GM19372 (cell line): ENCODE data around the gene GAMT.

Source experiments
- ATAC-seq: cut with Tn5 transposase; IDR thresholded peaks from one replicate; pipeline ENCODE4 v1.9.1; 2021; ENCODE audit warnings: mild to moderate bottlenecking, low read depth, moderate library complexity; ENCODE audit not compliant: unreplicated experiment

The GAMT gene

GRCh38 chr19:1353144-1353543 lies 48.2 kb downstream of the GAMT start:
- ATAC-seq: no peak

DNA sequence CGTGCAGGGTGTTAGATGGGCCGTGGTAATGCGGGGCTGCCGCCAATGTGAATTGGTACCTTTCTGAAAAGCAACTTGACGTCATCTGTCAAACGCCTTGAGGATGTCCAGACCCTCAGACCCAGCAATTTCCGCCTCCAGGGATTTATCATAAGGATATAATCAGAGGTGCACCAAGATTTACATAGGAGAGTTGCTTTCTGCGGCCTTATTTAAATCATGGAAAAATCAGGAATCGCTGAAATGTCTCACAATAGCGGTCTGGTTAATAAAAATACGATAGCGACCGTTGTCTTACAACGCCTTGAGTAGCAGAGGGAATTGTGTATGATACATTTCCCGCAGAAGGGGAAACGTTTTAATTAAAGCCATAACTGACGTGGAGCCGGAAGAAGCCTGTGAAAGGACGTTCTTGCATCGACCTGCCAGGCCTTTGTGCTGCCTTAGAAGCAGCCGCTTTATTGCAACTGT lies 49.9 kb downstream of the GAMT start:
- no peak for ATAC-seq

GRCh38 chr19:1350867-1351266 lies 50.5 kb downstream of the GAMT start:
- ATAC-seq: no peak

- no peak for ATAC-seq
These were observed 52.1 kb downstream of the GAMT start for GRCh38 chr19:1349211-1349610.
